ENCODE data around the gene CYP24A1.
A peak's percentile ranks its signal among the peaks of the same experiment; 100 is the strongest.

Gene CYP24A1

DNA sequence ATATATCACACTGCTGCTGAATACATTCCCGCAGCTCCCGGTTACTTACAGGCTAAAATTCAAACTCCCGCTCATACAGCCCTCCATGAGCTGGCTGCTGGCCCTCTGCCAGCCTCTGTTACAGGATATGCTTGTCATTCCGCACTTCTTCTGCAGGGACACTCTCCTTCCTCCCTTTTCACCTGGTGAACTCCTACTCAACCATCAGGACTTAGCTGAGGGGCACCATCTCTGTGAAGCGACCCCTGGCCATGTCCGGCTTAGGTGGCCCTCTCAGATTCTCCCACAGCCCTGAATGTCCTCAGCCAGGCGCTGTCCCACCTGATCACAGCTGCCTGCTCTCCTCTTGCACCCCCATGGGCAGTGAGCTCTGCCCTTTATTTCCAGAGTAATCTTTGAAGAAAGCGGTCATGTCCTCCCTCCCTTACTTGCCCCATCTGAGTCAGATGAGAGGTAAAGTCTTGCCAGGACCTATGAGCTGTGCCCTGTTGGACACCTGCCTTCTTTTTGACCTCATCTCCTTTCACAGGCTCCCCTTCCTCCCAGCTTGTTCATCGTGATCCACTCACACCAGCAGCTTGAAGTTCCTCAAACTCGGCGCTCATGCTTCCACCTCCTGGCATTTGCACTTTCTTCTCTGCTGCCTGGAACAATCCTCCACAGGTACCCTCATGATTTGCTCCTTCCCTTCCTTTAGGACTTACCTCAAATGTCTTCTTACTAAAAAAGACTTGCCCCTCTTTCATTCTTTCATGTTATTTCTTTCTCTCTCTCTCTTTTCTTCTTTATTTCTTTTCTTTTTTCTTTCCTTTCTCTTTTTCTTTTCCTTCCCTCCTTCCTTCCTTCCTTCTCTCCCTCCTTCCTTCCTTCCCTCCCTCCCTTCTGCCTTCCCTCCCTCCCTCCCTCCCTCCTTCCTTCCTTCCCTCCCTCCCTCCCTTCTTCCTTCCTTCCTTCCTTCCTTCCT is 5.6 kb downstream of the CYP24A1 start:
- peak; percentile 38 for DNase-seq (ENCODE audit: low read depth)
- no peak overlapping the region for H3K4me3 ChIP-seq (replicated peaks; ENCODE audit: low read depth, low read length)
- TF ChIP-seq, protein P1, sequence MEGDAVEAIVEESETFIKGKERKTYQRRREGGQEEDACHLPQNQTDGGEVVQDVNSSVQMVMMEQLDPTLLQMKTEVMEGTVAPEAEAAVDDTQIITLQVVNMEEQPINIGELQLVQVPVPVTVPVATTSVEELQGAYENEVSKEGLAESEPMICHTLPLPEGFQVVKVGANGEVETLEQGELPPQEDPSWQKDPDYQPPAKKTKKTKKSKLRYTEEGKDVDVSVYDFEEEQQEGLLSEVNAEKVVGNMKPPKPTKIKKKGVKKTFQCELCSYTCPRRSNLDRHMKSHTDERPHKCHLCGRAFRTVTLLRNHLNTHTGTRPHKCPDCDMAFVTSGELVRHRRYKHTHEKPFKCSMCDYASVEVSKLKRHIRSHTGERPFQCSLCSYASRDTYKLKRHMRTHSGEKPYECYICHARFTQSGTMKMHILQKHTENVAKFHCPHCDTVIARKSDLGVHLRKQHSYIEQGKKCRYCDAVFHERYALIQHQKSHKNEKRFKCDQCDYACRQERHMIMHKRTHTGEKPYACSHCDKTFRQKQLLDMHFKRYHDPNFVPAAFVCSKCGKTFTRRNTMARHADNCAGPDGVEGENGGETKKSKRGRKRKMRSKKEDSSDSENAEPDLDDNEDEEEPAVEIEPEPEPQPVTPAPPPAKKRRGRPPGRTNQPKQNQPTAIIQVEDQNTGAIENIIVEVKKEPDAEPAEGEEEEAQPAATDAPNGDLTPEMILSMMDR (IDR thresholded peaks at IDR 0.05; ENCODE audit: low read length, missing control alignments), result no peak

DNA sequence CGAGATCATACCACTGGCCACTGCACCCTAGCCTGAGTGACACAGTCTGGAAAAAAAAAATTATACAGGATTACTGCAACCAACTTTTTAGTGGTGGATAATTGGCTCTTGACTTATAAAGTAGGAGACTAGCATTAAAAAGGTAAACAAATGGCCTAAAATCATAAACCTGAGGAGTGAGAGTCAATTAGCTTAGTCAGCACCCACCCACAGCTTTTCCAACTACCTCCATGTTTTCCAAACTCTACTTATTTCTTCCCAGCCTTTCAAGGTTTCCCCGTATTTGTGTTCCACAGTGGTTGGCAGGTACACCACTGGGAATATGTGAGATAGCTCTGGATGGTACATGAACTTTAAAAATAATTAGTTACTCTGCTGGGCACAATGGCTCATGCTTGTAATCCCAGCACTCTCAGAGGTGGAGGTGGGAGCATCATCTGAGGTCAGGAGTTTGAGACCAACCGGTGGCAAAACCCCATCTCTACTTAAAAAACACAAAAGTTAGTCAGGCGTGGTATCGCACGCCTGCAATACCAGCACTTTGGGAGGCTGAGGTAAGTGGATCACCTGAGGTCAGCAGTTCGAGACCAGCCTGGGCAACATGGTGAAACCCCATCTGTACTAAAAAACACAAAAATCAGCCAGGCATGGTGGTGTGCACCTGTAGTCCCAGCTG is 6.7 kb downstream of the CYP24A1 start:
- DNase-seq (ENCODE audit: low read depth), result no peak
- no peak overlapping the region for H3K4me3 ChIP-seq (replicated peaks; ENCODE audit: low read depth, low read length)
- TF ChIP-seq, protein P1 (IDR thresholded peaks at IDR 0.05; ENCODE audit: low read length, missing control alignments), result no peak

DNA sequence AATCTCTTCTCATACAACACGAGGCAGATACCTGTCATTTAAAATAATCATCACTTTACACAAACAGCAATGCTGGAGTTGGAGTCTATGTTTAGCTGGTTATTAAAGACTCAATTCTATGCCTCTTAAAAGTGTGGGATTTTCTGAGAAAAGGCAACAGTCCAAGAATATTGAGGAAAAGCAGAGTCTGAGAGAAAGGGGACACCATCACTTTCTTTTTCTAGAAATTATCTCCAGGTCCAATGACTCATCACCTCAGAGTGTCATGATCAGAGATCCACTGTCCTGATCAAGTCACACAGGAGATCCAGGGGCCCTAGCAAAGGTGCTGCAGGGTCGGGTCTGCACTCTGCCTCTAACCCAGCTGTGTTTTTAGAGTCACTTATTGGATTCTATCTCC is 8.0 kb downstream of the CYP24A1 start:
- TF ChIP-seq, protein P1 (IDR thresholded peaks at IDR 0.05; ENCODE audit: low read length, missing control alignments), result no peak
- DNase-seq (ENCODE audit: low read depth), result no peak
- no peak overlapping the region for H3K4me3 ChIP-seq (replicated peaks; ENCODE audit: low read depth, low read length)

DNA sequence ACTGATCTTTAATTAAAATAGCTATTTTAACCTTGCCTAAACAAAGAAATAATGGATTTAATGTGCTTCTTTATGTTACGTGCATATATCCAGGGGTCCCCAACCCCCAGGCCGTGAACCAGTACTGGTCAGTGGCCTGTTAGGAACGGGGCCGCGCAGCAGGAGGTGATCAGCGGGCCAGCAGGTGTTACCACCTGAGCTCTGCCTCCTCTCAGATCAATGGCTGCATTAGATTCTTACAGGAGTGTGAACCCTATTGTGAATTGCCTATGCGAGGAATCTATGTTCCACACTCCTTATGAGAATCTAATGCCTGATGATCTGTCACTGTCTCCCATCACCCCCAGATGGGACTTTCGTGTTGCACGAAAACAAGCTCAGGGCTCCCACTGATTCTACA is 8.8 kb downstream of the CYP24A1 start:
- H3K4me3 ChIP-seq (replicated peaks; ENCODE audit: low read depth, low read length), result no peak overlapping the region
- TF ChIP-seq, protein P1 (IDR thresholded peaks at IDR 0.05; ENCODE audit: low read length, missing control alignments), result no peak
- DNase-seq (ENCODE audit: low read depth), result no peak

DNA sequence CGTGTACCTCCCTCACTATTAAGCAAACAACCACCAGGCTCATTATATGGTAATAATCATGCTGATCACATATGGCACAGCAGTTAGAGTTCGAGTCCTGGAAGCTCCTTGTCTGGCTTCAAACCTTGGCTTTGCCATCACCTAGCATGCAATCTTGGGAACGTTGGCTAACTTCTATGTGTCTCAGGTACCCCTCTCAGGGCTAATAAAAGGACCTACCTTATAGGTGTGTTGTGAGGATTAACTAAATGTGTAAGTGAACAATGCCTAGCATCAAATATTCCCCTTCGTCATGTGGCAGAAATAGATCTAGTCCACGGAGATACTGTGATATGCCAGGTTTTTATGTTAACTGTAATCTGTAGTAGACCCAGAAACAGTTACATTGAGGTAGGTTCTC is 10.4 kb downstream of the CYP24A1 start:
- TF ChIP-seq, protein P1 (IDR thresholded peaks at IDR 0.05; ENCODE audit: low read length, missing control alignments), result no peak
- DNase-seq (ENCODE audit: low read depth), result no peak
- H3K4me3 ChIP-seq (replicated peaks; ENCODE audit: low read depth, low read length), result no peak overlapping the region

DNA sequence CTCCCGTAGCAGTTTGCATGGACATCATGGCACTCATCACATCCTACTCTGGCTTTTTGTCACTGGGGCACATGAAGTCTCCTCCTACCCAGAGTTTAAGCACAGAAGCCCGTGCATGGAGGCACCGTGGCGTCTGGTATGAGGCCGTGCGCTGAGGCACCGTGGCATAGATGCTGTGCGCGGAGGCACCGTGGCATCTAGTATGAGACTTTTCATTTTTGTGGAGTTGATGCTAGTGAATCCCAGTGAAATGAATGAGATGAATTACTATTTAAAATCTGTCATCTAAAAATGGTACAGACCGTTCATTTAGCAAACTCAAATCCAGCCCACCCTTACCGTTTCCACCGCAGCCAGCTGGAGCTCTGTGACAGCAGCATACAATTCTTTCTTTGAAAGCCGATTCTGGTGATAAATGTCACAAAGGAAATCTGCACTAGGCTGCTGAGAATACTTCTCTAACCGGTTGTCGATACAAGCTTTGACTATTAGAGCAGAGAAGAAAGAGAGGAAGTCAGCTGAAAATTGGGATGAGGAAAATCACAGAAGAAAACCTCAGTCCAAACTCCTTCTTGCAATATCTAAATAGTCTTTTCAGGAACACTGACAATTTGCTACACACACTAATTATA is 11.3 kb downstream of the CYP24A1 start:
- H3K4me3 ChIP-seq (replicated peaks; ENCODE audit: low read depth, low read length), result no peak overlapping the region
- TF ChIP-seq, protein P1 (IDR thresholded peaks at IDR 0.05; ENCODE audit: low read length, missing control alignments), result no peak

More for the DNA sequence above, 11.3 kb downstream of the CYP24A1 start:
- no peak for DNase-seq (ENCODE audit: low read depth)

All from fibroblast of pulmonary artery (primary cell).